Measurements from ENCODE around the gene FUT9.

The FUT9 gene

GRCh38 chr6:96022225-96022624 lies 6.5 kb downstream of the FUT9 start:
- no peak overlapping the region for H3K4me3 ChIP-seq (ENCODE audit: low read depth, low read length)
- no peak for TF ChIP-seq CTCF (IDR thresholded peaks at IDR 0.05)
- no peaks in the 10 kb centered on the region for H3K4me1 ChIP-seq
- no peak overlapping the region for H2AFZ ChIP-seq
- H3K9ac ChIP-seq, result no peak overlapping the region
- no peak overlapping the region for H3K4me2 ChIP-seq (ENCODE audit: low read length)
- H3K9me3 ChIP-seq (ENCODE audit: control insufficient read depth, low read length), result no peaks in the 10 kb centered on the region
- no peak overlapping the region for H3K27ac ChIP-seq
- H3K27me3 ChIP-seq (ENCODE audit: control insufficient read depth, insufficient read depth, low read length), result no peaks in the 10 kb centered on the region
- no peaks in the 10 kb centered on the region for H3K79me2 ChIP-seq
- H3K36me3 ChIP-seq (ENCODE audit: control insufficient read depth, insufficient read depth, low read length), result no peaks in the 10 kb centered on the region

DNA sequence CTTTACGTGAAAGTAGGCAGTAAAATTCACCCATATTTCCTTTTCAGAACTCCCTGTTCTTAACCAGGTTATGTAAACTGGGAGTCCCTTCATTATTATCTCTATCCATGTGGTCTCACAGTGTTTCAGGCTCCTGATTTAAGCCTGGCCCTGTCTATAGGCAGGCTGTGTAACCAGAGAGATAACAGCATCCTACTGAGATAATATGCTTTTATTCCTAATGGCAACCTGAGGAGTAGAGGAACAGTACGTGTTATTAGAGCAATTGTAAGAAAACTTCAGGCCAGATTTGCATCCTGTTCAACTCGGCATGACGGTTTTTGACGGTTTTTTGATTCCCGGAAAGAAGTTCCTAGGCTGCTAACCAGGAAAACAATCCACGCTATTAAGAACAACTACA lies 16.9 kb downstream of the FUT9 start:
- no peaks in the 10 kb centered on the region for H3K9me3 ChIP-seq (ENCODE audit: control insufficient read depth, low read length)
- TF ChIP-seq CTCF (IDR thresholded peaks at IDR 0.05), result no peak
- no peak overlapping the region for H3K4me2 ChIP-seq (ENCODE audit: low read length)
- H2AFZ ChIP-seq, result no peak overlapping the region
- H3K79me2 ChIP-seq, result no peaks in the 10 kb centered on the region
- H3K4me1 ChIP-seq, result no peaks in the 10 kb centered on the region
- no peak overlapping the region for H3K27ac ChIP-seq
- no peaks in the 10 kb centered on the region for H3K27me3 ChIP-seq (ENCODE audit: control insufficient read depth, insufficient read depth, low read length)
- no peak overlapping the region for H3K4me3 ChIP-seq (ENCODE audit: low read depth, low read length)
- H3K9ac ChIP-seq, result no peak overlapping the region
- H3K36me3 ChIP-seq (ENCODE audit: control insufficient read depth, insufficient read depth, low read length), result no peaks in the 10 kb centered on the region

- Histone ChIP-seq H3K4me3 (ENCODE audit: low read depth, low read length) (no peak overlapping the region), H3K4me1 (no peaks in the 10 kb centered on the region), H3K4me2 (ENCODE audit: low read length) (no peak overlapping the region), H3K9me3 (ENCODE audit: control insufficient read depth, low read length) (no peaks in the 10 kb centered on the region), H2AFZ (no peak overlapping the region), H3K36me3 (ENCODE audit: control insufficient read depth, insufficient read depth, low read length) (no peaks in the 10 kb centered on the region), H3K79me2 (no peaks in the 10 kb centered on the region), H3K27ac (no peak overlapping the region), H3K9ac (no peak overlapping the region), H3K27me3 (ENCODE audit: control insufficient read depth, insufficient read depth, low read length) (no peaks in the 10 kb centered on the region)
- no peak for TF ChIP-seq CTCF (IDR thresholded peaks at IDR 0.05)
Observed at GRCh38 chr6:96051555-96051954, 35.8 kb downstream of the FUT9 start.

DNA sequence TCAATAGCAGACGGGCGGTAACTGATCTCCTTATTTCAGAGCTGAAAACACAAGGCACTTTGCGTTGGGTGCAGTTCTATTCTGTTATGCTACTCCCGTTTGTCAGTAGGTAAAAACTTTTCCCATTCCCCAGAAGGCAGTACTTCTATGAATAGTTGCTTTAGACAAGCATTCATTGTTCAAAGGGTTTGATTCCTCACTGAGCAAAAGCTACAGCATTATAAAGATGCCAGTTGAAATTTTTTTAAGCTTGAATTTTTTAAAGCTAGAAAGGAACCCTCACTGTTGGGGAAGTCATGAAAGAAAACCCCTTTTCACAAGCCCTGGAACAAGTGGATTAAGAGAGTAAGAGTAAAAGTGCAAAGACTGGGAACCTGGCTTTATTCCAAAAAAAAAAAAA lies 42.3 kb downstream of the FUT9 start:
- no peaks in the 10 kb centered on the region for H3K27me3 ChIP-seq (ENCODE audit: control insufficient read depth, insufficient read depth, low read length)
- H3K4me2 ChIP-seq (ENCODE audit: low read length), result no peak overlapping the region
- no peak for TF ChIP-seq CTCF (IDR thresholded peaks at IDR 0.05)
- no peaks in the 10 kb centered on the region for H3K36me3 ChIP-seq (ENCODE audit: control insufficient read depth, insufficient read depth, low read length)
- no peaks in the 10 kb centered on the region for H3K79me2 ChIP-seq
- H3K4me3 ChIP-seq (ENCODE audit: low read depth, low read length), result no peak overlapping the region
- H3K4me1 ChIP-seq, result no peaks in the 10 kb centered on the region
- H3K27ac ChIP-seq, result no peak overlapping the region
- no peak overlapping the region for H2AFZ ChIP-seq
- H3K9me3 ChIP-seq (ENCODE audit: control insufficient read depth, low read length), result no peaks in the 10 kb centered on the region
- H3K9ac ChIP-seq, result no peak overlapping the region

GRCh38 chr6:96059586-96059985 lies 43.8 kb downstream of the FUT9 start:
- no peak overlapping the region for H3K27ac ChIP-seq
- H3K36me3 ChIP-seq (ENCODE audit: control insufficient read depth, insufficient read depth, low read length), result no peaks in the 10 kb centered on the region
- no peaks in the 10 kb centered on the region for H3K79me2 ChIP-seq
- H3K27me3 ChIP-seq (ENCODE audit: control insufficient read depth, insufficient read depth, low read length), result no peaks in the 10 kb centered on the region
- no peaks in the 10 kb centered on the region for H3K9me3 ChIP-seq (ENCODE audit: control insufficient read depth, low read length)
- H3K4me3 ChIP-seq (ENCODE audit: low read depth, low read length), result no peak overlapping the region
- H3K9ac ChIP-seq, result no peak overlapping the region
- H3K4me2 ChIP-seq (ENCODE audit: low read length), result no peak overlapping the region
- H2AFZ ChIP-seq, result no peak overlapping the region
- H3K4me1 ChIP-seq, result no peaks in the 10 kb centered on the region
- no peak for TF ChIP-seq CTCF (IDR thresholded peaks at IDR 0.05)
